ENCODE data around the gene AKAP10. TPM values are rescaled to one million over a fixed set of nuclear protein-coding genes. Genes with fewer than 3 reads are reported as not detected.

AKAP10 gene
- total RNA-seq, 2 donors from 2014 or later = 11.9 to 13.2 TPM

DNA sequence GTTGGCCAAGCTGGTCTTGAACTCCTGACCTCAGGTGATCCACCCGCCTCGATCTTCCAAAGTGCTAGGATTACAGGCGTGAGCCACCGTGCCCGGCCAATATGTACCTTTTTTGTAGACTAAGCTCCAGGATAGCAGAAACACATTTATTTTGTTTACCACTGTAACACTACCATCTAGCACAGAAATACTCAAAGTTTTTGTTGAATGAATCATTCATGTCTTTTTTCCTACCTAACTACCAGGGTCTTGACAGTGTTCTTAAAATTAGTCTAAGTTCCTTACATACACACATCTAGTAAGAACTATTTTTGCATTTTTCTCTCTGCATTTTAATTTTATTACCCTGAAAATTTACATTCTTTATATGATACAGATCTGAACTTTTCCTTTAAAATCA lies 44.4 kb downstream of the AKAP10 start:
- Histone ChIP-seq H3K36me3 (replicated peaks in 1 of 2; ENCODE audit: insufficient read depth in 1 of 2, low read depth in 2 of 2) (peaks cover 0 to 28% of the 10 kb centered on the region in 2 donors), H3K27me3 (no peaks in the 10 kb centered on the region), H3K9me3 (no peaks in the 10 kb centered on the region), H3K4me3 (no peak overlapping the region), H3K4me1 (peaks cover 13% of the 10 kb centered on the region), H3K27ac (no peak overlapping the region)
- TF ChIP-seq POLR2A (IDR thresholded peaks at IDR 0.05) = no peak
- TF ChIP-seq, protein P1, sequence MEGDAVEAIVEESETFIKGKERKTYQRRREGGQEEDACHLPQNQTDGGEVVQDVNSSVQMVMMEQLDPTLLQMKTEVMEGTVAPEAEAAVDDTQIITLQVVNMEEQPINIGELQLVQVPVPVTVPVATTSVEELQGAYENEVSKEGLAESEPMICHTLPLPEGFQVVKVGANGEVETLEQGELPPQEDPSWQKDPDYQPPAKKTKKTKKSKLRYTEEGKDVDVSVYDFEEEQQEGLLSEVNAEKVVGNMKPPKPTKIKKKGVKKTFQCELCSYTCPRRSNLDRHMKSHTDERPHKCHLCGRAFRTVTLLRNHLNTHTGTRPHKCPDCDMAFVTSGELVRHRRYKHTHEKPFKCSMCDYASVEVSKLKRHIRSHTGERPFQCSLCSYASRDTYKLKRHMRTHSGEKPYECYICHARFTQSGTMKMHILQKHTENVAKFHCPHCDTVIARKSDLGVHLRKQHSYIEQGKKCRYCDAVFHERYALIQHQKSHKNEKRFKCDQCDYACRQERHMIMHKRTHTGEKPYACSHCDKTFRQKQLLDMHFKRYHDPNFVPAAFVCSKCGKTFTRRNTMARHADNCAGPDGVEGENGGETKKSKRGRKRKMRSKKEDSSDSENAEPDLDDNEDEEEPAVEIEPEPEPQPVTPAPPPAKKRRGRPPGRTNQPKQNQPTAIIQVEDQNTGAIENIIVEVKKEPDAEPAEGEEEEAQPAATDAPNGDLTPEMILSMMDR (IDR thresholded peaks at IDR 0.05) = no peak
- DNase-seq (no peak), ATAC-seq (no peak)
- 98 to 99% methylated on average over 5 of the region's 5 CpGs for WGBS, 2 donors
- intact Hi-C loops (cut with DNase I) = no loop called here

DNA sequence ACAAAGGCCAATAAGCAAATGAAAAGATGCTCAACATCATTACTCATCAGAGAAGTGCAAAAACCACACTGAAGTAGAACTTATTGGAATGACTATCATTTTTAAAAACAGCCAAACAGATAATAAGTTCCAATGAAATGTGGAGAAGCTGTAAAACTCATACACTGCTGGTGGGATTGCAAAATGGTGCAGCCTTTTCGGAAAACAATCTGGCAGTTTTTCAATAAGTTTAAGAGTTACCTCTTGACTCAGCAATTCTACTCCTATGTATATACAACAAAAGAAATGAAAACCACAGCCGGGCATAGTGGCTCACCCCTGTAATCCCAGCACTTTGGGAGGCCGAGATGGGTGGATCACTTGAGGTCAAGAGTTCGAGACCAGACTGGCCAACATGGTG lies 49.3 kb downstream of the AKAP10 start:
- no peaks in the 10 kb centered on the region for H3K27me3 ChIP-seq
- no peak for ATAC-seq
- DNase-seq = no peak
- H3K9me3 ChIP-seq = no peaks in the 10 kb centered on the region
- 91 to 95% methylated on average over 4 of the region's 4 CpGs for WGBS, 2 donors
- TF ChIP-seq POLR2A (IDR thresholded peaks at IDR 0.05) = no peak
- TF ChIP-seq, protein P1 (IDR thresholded peaks at IDR 0.05) = no peak
- H3K4me1 ChIP-seq = no peaks in the 10 kb centered on the region
- intact Hi-C loops (cut with DNase I) = no loop called here
- peaks cover 5 to 26% of the 10 kb centered on the region in 2 donors for H3K36me3 ChIP-seq (replicated peaks in 1 of 2; ENCODE audit: insufficient read depth in 1 of 2, low read depth in 2 of 2)
- no peak overlapping the region for H3K4me3 ChIP-seq
- H3K27ac ChIP-seq = no peak overlapping the region

DNA sequence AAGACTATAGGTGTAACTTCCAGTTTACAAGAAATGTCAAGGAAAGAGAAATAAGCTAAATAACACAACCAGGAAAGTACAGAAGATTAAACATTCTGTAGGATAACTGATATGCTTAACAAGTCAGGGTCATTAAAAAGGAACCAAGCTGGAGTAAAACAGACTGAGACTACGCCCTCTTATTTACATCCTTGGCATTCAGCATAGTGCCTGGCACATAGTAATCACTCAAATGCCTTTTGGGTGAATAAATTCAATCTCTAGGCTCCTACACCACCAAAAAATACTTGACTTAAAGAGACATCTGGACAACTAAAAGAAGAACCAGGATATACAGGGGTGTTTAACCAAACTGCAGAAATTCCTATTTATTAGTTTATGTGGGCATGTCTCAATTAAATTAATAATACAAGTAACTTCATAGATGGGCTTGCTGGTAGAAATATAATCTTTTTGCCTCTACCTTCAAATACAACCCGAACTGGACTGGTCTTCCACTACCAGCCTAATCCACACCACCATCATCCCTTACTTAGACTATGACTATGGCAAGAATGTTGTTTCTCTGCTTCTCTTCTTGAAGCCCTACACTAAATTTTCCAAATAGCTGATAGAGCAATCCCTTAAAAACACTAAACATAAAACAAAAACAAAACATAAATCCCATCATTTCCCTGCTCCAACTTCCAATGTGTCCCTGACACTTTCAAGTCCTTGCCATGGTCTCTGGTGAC lies 62.2 kb downstream of the AKAP10 start:
- intact Hi-C loops (cut with DNase I) = no loop called here
- TF ChIP-seq POLR2A (IDR thresholded peaks at IDR 0.05) = no peak
- TF ChIP-seq, protein P1 (IDR thresholded peaks at IDR 0.05) = no peak
- Histone ChIP-seq H3K9me3 (no peaks in the 10 kb centered on the region), H3K36me3 (replicated peaks in 1 of 2; ENCODE audit: insufficient read depth in 1 of 2, low read depth in 2 of 2) (peaks cover 7 to 9% of the 10 kb centered on the region in 2 donors), H3K27me3 (no peaks in the 10 kb centered on the region), H3K4me1 (no peaks in the 10 kb centered on the region), H3K4me3 (no peak overlapping the region), H3K27ac (no peak overlapping the region)
- no peak for DNase-seq
- ATAC-seq = no peak
- WGBS, 2 donors = 90 to 98% methylated on average over 2 of the region's 2 CpGs

DNA sequence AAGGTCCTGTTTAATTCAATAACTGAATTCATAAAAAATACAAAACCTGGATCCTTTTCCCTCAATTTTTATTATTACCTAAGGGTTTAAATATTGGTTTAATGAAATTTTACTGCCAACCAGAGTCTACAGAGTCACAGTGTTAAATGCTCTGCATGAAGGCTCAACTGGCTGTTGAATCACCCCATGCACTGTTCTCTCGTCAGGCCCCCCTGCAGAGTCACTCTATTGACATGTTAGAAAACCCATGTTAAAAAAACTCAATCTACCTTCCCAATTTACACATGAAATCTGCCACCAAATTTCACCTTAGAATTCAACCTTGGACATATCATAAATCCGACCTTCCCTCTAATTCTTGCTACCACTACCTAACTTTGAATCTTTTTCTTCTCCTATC lies 66.6 kb downstream of the AKAP10 start:
- TF ChIP-seq POLR2A (IDR thresholded peaks at IDR 0.05) = no peak
- TF ChIP-seq, protein P1 (IDR thresholded peaks at IDR 0.05) = no peak
- no peaks in the 10 kb centered on the region for H3K4me1 ChIP-seq
- H3K27me3 ChIP-seq = no peaks in the 10 kb centered on the region
- H3K4me3 ChIP-seq = no peak overlapping the region
- 74 to 86% methylated on average over 2 of the region's 2 CpGs for WGBS, 2 donors
- intact Hi-C loops (cut with DNase I) = no loop called here
- no peaks in the 10 kb centered on the region for H3K9me3 ChIP-seq
- no peak for DNase-seq
- peaks cover 0 to 19% of the 10 kb centered on the region in 2 donors for H3K36me3 ChIP-seq (replicated peaks in 1 of 2; ENCODE audit: insufficient read depth in 1 of 2, low read depth in 2 of 2)
- ATAC-seq = no peak
- H3K27ac ChIP-seq = no peak overlapping the region

DNA sequence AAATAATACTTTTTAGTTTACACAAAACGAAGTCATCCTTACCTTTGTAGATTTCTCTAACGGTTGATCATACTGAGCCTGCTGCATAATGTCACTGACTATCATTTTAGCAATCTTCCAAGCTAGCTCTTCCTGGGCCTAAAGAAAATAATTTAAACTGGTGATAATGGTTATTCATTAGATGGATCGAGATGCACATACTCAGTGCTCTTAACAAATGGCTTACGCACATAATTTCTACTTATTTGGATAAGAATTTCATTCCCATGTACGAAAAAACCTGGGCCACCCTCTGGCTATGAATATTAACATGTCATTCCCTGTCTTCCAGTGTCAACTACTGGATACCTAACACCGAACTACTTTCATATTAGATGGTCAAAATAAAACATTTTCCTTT lies 68.5 kb downstream of the AKAP10 start:
- no peaks in the 10 kb centered on the region for H3K27me3 ChIP-seq
- no peak for DNase-seq
- no peaks in the 10 kb centered on the region for H3K4me1 ChIP-seq
- TF ChIP-seq, protein P1 (IDR thresholded peaks at IDR 0.05) = no peak
- no peak for TF ChIP-seq POLR2A (IDR thresholded peaks at IDR 0.05)
- H3K9me3 ChIP-seq = no peaks in the 10 kb centered on the region
- intact Hi-C loops (cut with DNase I) = no loop called here
- H3K36me3 ChIP-seq (replicated peaks in 1 of 2; ENCODE audit: insufficient read depth in 1 of 2, low read depth in 2 of 2) = peaks cover 0 to 22% of the 10 kb centered on the region in 2 donors
- 90 to 91% methylated on average over 6 of the region's 6 CpGs for WGBS, 2 donors
- H3K4me3 ChIP-seq = no peak overlapping the region
- no peak for ATAC-seq
- H3K27ac ChIP-seq = no peak overlapping the region
